HL-60 (cell line): ENCODE data around the gene NRL.

ENCODE experiments used
- DNase-seq, 2 experiments: peaks; one replicate each; pipeline ENCODE4 v3.0.0-alpha.2; 2010 to 2020; ENCODE audit warnings: low read depth in 1 of 2, low spot score in 1 of 2
- H3K27ac ChIP-seq: fragments of 250-450 bp; sonication (Bioruptor Pico); replicated peaks from 2 replicates; pipeline ENCODE4 v1.5.1; 2020; ENCODE audit warnings: mild to moderate bottlenecking, moderate library complexity
- H3K27me3 ChIP-seq: fragments of 250-450 bp; sonication (Bioruptor Pico); 2 replicates; pipeline ENCODE4 v1.5.1; 2021; ENCODE audit warnings: mild to moderate bottlenecking, moderate library complexity; ENCODE audit not compliant: insufficient read depth, poor library complexity, severe bottlenecking
- H3K4me3 ChIP-seq: replicated peaks from 2 replicates; pipeline ENCODE4 v1.5.1; 2011; ENCODE audit warnings: mild to moderate bottlenecking, control low read depth, low read length; ENCODE audit not compliant: insufficient read depth
- GABPA ChIP-seq: IDR thresholded peaks from 2 replicates; pipeline ENCODE4 v1.6.1; 2012; ENCODE audit warnings: low read depth
- POLR2AphosphoS5 ChIP-seq: IDR thresholded peaks from 2 replicates; pipeline ENCODE4 v1.6.1; 2012; ENCODE audit warnings: low read depth
- SPI1 ChIP-seq: IDR thresholded peaks from 2 replicates; pipeline ENCODE4 v1.6.1; 2012; ENCODE audit warnings: low read depth, mild to moderate bottlenecking, borderline replicate concordance
- TF ChIP-seq, protein P1 (sequence below): IDR thresholded peaks from 2 replicates; pipeline ENCODE4 v1.6.1; 2012; ENCODE audit warnings: low read depth; ENCODE audit not compliant: insufficient replicate concordance
- TF ChIP-seq, protein P2 (sequence below): IDR thresholded peaks from one replicate; pipeline ENCODE4 v1.5.1; 2011; ENCODE audit warnings: low read length, control low read depth, inconsistent platforms; ENCODE audit not compliant: insufficient read depth

The NRL gene

DNA sequence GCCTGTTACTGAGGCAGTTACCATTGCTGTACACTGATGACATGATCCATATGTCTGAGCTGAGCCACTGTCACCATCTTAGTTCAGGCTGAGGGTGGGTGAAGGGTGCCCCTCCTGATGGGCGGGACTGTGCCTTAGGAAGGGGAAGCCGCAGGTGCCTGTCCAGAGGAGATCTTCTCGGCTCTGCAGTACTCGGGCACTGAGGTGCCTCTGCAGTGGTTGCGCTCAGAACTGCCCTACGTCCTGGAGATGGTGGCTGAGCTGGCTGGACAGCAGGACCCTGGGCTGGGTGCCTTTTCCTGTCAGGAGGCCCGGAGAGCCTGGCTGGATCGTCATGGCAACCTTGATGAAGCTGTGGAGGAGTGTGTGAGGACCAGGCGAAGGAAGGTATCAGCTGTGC is 36.2 kb upstream of the NRL start:
- H3K27ac ChIP-seq, result no peak overlapping the region
- no peaks in the 10 kb centered on the region for H3K27me3 ChIP-seq
- no peak for DNase-seq
- no peak overlapping the region for H3K4me3 ChIP-seq
- TF ChIP-seq, protein P1, sequence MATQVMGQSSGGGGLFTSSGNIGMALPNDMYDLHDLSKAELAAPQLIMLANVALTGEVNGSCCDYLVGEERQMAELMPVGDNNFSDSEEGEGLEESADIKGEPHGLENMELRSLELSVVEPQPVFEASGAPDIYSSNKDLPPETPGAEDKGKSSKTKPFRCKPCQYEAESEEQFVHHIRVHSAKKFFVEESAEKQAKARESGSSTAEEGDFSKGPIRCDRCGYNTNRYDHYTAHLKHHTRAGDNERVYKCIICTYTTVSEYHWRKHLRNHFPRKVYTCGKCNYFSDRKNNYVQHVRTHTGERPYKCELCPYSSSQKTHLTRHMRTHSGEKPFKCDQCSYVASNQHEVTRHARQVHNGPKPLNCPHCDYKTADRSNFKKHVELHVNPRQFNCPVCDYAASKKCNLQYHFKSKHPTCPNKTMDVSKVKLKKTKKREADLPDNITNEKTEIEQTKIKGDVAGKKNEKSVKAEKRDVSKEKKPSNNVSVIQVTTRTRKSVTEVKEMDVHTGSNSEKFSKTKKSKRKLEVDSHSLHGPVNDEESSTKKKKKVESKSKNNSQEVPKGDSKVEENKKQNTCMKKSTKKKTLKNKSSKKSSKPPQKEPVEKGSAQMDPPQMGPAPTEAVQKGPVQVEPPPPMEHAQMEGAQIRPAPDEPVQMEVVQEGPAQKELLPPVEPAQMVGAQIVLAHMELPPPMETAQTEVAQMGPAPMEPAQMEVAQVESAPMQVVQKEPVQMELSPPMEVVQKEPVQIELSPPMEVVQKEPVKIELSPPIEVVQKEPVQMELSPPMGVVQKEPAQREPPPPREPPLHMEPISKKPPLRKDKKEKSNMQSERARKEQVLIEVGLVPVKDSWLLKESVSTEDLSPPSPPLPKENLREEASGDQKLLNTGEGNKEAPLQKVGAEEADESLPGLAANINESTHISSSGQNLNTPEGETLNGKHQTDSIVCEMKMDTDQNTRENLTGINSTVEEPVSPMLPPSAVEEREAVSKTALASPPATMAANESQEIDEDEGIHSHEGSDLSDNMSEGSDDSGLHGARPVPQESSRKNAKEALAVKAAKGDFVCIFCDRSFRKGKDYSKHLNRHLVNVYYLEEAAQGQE, result no peak
- TF ChIP-seq GABPA (no peak), SPI1 (no peak), POLR2AphosphoS5 (no peak)
- TF ChIP-seq, protein P2, sequence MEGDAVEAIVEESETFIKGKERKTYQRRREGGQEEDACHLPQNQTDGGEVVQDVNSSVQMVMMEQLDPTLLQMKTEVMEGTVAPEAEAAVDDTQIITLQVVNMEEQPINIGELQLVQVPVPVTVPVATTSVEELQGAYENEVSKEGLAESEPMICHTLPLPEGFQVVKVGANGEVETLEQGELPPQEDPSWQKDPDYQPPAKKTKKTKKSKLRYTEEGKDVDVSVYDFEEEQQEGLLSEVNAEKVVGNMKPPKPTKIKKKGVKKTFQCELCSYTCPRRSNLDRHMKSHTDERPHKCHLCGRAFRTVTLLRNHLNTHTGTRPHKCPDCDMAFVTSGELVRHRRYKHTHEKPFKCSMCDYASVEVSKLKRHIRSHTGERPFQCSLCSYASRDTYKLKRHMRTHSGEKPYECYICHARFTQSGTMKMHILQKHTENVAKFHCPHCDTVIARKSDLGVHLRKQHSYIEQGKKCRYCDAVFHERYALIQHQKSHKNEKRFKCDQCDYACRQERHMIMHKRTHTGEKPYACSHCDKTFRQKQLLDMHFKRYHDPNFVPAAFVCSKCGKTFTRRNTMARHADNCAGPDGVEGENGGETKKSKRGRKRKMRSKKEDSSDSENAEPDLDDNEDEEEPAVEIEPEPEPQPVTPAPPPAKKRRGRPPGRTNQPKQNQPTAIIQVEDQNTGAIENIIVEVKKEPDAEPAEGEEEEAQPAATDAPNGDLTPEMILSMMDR, result no peak

DNA sequence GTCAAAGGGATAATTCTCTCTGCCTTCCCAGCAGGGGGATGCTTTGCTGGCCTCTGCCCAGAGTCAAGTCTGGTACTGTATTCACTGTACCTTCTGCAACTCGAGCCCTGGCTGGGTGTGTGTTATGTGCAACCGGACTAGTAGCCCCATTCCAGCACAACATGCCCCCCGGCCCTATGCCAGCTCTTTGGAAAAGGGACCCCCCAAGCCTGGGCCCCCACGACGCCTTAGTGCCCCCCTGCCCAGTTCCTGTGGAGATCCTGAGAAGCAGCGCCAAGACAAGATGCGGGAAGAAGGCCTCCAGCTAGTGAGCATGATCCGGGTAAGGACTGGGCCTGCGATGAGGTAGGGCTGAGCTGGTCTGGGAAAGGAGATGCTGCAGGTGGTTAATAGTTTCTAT is 35.8 kb upstream of the NRL start:
- H3K27ac ChIP-seq, result no peak overlapping the region
- H3K4me3 ChIP-seq, result no peak overlapping the region
- TF ChIP-seq, protein P1, result no peak
- TF ChIP-seq, protein P2, result no peak
- no peak for TF ChIP-seq SPI1
- no peak for TF ChIP-seq POLR2AphosphoS5
- TF ChIP-seq GABPA, result no peak
- H3K27me3 ChIP-seq, result no peaks in the 10 kb centered on the region
- DNase-seq, result no peak

DNA sequence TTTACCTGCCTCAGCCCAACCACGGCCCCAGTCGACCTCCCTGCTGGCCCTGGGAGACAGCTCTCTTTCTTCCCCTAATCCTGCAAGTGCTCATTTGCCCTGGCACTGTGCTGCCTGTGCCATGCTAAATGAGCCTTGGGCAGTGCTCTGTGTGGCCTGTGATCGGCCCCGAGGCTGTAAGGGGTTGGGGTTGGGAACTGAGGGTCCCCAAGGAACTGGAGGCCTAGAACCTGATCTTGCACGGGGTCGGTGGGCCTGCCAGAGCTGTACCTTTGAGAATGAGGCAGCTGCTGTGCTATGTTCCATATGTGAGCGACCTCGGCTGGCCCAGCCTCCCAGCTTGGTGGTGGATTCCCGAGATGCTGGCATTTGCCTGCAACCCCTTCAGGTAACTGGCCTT is 35.3 kb upstream of the NRL start:
- DNase-seq, result no peak
- Histone ChIP-seq H3K27ac (no peak overlapping the region), H3K4me3 (no peak overlapping the region), H3K27me3 (no peaks in the 10 kb centered on the region)
- TF ChIP-seq, protein P2, result no peak
- TF ChIP-seq, protein P1, result no peak
- TF ChIP-seq SPI1, result no peak
- TF ChIP-seq GABPA, result no peak
